HG03025 (cell line): ENCODE results near the gene MRI1.
"Not testable (repeated sequence)": the region's sequence is repeated elsewhere in the genome, so short reads cannot be mapped to it uniquely, and the experiment has no call there.

ENCODE experiments used
- ATAC-seq: cut with Tn5 transposase; IDR thresholded peaks from one replicate; pipeline ENCODE4 v1.9.1; 2021; ENCODE audit warnings: mild to moderate bottlenecking, moderate library complexity; ENCODE audit not compliant: unreplicated experiment, low FRiP score

MRI1 gene

GRCh38 chr19:13757805-13758772 lies 6.2 kb upstream of the MRI1 start:
- ATAC-seq = no peak

GRCh38 chr19:13758795-13759194 lies 5.5 kb upstream of the MRI1 start:
- no peak for ATAC-seq

- no peak for ATAC-seq
Measured at GRCh38 chr19:13761423-13761822, 2.9 kb upstream of the MRI1 start.

GRCh38 chr19:13762635-13763235 lies 1.6 kb upstream of the MRI1 start:
- ATAC-seq = no peak

GRCh38 chr19:13763265-13763664 lies 1.1 kb upstream of the MRI1 start:
- ATAC-seq = no peak

GRCh38 chr19:13764821-13765394 lies 586 bp downstream of the MRI1 start:
- ATAC-seq = no peak

- ATAC-seq = no peak
Measured at GRCh38 chr19:13765395-13766094, 1.2 kb downstream of the MRI1 start.

GRCh38 chr19:13766095-13766481 lies 1.8 kb downstream of the MRI1 start:
- no peak for ATAC-seq

- no peak for ATAC-seq
Measured at GRCh38 chr19:13768510-13768909, 4.2 kb downstream of the MRI1 start.

- no peak for ATAC-seq
Measured at GRCh38 chr19:13770013-13770635, 5.8 kb downstream of the MRI1 start.

- peak; percentile 71 for ATAC-seq
Measured at GRCh38 chr19:13774217-13775191, 10.2 kb downstream of the MRI1 start, which contains the start of gene C19orf53. C19orf53 (plus strand) TSS chr19:13774456; CDS start chr19:13774478, 22 bp downstream.

GRCh38 chr19:13778398-13778797 lies 14.1 kb downstream of the MRI1 start:
- no peak for ATAC-seq

- ATAC-seq = no peak
Measured at GRCh38 chr19:13778847-13779246, 14.5 kb downstream of the MRI1 start.

- ATAC-seq = not testable (repeated sequence)
Measured at GRCh38 chr19:13779794-13780193, 15.5 kb downstream of the MRI1 start.

- no peak for ATAC-seq
Measured at GRCh38 chr19:13781547-13781946, 17.2 kb downstream of the MRI1 start.

GRCh38 chr19:13782537-13782936 lies 18.2 kb downstream of the MRI1 start:
- no peak for ATAC-seq

GRCh38 chr19:13783565-13784500 lies 19.5 kb downstream of the MRI1 start:
- no peak for ATAC-seq
